ENCODE results near the gene RAB1A.

Gene RAB1A

DNA sequence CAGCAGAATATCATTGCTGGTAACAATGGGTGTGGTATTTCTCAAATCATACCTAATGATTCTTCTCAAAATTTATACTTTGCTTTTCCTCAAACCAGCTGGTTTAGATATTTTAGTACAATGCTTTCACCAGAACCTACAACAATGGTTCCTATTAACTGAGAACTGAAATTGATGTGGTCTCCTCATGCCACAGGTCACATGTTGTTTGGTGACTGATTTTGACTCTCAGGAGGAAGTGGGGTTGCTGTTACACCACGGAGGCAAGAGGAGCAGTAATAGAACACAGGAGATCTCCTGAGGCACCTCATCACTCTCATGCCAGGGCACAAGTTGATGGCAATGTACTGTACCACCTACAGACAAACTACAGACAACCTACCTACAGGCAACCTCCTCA is 76.7 kb downstream of the RAB1A start:
- no peak overlapping the region for H3K27ac ChIP-seq (ENCODE audit: low read length)
- no peak for DNase-seq (ENCODE audit: low read depth, low spot score)
- no peaks in the 10 kb centered on the region for H3K9me3 ChIP-seq (ENCODE audit: control insufficient read depth, insufficient read depth, low read length)
- no peaks in the 10 kb centered on the region for H3K36me3 ChIP-seq (ENCODE audit: control insufficient read depth, insufficient read depth, low read length)
- no peak overlapping the region for H3K4me3 ChIP-seq (ENCODE audit: low read length)
- no peaks in the 10 kb centered on the region; the same call in 1 of the 2 replicates for H3K4me1 ChIP-seq (ENCODE audit: control insufficient read depth, insufficient read depth, low read length)
- WGBS (ENCODE audit: insufficient coverage, insufficient read length): no CpG with 5 or more reads among the region's 1 CpG
- no peaks in the 10 kb centered on the region for H3K27me3 ChIP-seq (ENCODE audit: control insufficient read depth, insufficient read depth, low read length)

DNA sequence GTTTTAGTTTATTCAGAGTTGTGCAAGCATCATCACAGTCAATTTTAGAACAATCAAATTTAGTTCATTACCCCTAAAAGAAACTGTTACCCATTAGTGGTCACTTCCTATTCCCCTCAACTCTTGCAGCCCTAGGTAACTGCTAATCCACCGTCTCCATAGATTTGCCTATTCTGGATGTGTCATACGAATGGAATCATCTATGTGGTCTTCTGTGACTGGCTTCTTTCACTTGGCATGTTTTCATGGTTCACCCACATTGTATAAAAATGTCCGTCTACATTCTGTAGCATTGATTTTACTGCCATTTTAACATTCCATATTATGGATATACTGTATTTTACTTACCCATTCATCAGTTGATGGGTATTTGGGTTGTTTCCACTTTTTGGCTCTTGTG is 79.0 kb downstream of the RAB1A start:
- no peaks in the 10 kb centered on the region; the same call in 1 of the 2 replicates for H3K4me1 ChIP-seq (ENCODE audit: control insufficient read depth, insufficient read depth, low read length)
- DNase-seq (ENCODE audit: low read depth, low spot score): no peak
- H3K27ac ChIP-seq (ENCODE audit: low read length): no peak overlapping the region
- H3K4me3 ChIP-seq (ENCODE audit: low read length): no peak overlapping the region
- no peaks in the 10 kb centered on the region for H3K9me3 ChIP-seq (ENCODE audit: control insufficient read depth, insufficient read depth, low read length)
- no peaks in the 10 kb centered on the region for H3K36me3 ChIP-seq (ENCODE audit: control insufficient read depth, insufficient read depth, low read length)
- no peaks in the 10 kb centered on the region for H3K27me3 ChIP-seq (ENCODE audit: control insufficient read depth, insufficient read depth, low read length)
- no CpG with 5 or more reads among the region's 3 CpGs for WGBS (ENCODE audit: insufficient coverage, insufficient read length)

DNA sequence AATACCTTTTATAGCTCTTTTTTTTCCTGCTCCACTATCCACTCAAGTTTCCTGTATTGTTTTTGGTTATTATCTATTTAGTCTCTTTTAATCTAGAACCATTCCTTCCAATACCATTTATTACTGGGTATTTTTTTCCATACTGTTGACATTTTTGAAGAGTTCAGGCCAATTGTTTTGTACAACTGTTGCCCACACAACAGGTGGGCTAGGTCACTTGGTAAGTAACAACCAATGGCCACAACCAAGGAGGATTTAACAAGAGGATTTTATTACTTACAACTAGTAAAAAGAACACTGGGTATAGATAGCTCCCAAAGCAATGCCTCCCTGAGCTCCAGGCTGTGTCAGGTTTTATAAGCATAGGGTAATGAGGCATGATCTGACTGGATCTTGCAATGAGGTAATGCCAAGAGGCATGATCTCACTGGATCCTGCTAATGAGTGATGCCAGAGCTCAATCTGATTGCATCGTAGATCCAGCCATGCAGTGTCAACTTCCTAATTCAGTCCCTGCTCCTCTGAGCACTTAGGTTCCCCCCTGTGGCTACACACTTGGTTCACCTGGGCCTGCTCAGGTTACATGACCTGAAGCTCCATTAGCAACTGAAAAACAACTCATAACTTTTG is 80.8 kb downstream of the RAB1A start:
- no peaks in the 10 kb centered on the region; the same call in 1 of the 2 replicates for H3K4me1 ChIP-seq (ENCODE audit: control insufficient read depth, insufficient read depth, low read length)
- no peaks in the 10 kb centered on the region for H3K9me3 ChIP-seq (ENCODE audit: control insufficient read depth, insufficient read depth, low read length)
- H3K27ac ChIP-seq (ENCODE audit: low read length): no peak overlapping the region
- H3K4me3 ChIP-seq (ENCODE audit: low read length): no peak overlapping the region
- DNase-seq (ENCODE audit: low read depth, low spot score): no peak
- H3K27me3 ChIP-seq (ENCODE audit: control insufficient read depth, insufficient read depth, low read length): no peaks in the 10 kb centered on the region
- WGBS (ENCODE audit: insufficient coverage, insufficient read length): no CpG with 5 or more reads among the region's 1 CpG
- H3K36me3 ChIP-seq (ENCODE audit: control insufficient read depth, insufficient read depth, low read length): no peaks in the 10 kb centered on the region

DNA sequence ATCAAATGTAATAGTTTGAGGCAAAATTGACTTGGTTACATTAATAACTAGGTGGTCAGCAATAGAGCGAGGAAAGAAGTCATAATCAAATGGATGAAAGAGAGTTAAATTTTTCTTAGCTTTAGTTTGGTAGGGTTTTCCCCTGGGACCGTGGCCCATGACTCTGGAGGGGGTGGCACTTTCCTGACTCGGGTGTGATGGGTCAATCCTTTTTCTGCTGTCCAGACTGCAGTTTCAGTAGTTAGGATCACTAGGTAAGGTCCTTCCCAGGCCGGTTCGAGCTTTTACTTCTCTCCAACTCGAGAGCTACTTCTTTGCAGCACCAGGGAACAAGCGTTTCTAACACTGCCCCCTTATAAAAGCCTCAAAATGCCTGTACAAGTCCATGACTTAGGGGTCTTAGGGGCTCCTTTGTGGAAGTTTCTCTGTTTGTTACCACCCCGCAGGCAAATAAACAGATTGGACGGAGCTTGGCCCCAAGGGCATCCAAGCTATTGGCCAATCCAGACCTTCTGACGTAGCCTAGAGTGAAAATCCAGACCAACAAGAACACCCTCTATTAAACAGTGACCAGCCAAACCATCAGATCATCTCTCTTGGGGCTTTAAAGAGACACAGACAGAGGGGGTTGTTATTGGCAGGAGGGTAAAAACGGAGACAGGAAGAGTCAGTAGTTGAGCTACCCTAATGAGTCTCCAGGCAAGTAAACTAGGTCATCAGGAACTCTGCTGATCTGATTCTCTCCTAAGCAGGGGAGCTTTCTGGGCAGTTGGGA is 83.1 kb downstream of the RAB1A start:
- H3K9me3 ChIP-seq (ENCODE audit: control insufficient read depth, insufficient read depth, low read length): no peaks in the 10 kb centered on the region
- DNase-seq (ENCODE audit: low read depth, low spot score): no peak
- H3K4me1 ChIP-seq (ENCODE audit: control insufficient read depth, insufficient read depth, low read length): no peaks in the 10 kb centered on the region; the same call in 1 of the 2 replicates
- no CpG with 5 or more reads among the region's 11 CpGs for WGBS (ENCODE audit: insufficient coverage, insufficient read length)
- H3K36me3 ChIP-seq (ENCODE audit: control insufficient read depth, insufficient read depth, low read length): no peaks in the 10 kb centered on the region
- no peak overlapping the region for H3K27ac ChIP-seq (ENCODE audit: low read length)
- H3K4me3 ChIP-seq (ENCODE audit: low read length): no peak overlapping the region
- H3K27me3 ChIP-seq (ENCODE audit: control insufficient read depth, insufficient read depth, low read length): no peaks in the 10 kb centered on the region

DNA sequence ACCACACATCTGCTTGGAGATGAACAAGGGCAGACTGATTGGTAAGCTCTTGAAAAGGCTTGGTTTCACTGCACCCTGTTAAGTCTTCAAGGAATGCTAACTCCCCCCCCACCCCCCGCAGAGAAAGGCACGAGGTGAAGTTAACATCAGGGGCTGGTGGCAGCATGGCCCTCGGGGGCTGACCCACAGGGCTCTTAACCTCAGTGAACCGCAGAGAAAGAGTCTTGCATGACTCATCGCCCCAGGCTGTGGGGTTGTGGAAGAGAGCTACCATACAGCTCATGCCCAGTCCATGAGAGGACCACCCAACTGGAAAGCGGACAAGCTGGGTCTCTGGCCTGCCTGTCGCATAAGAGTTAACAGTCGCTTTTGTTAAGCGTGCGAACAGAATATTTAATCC is 84.3 kb downstream of the RAB1A start:
- WGBS (ENCODE audit: insufficient coverage, insufficient read length): no CpG with 5 or more reads among the region's 10 CpGs
- DNase-seq (ENCODE audit: low read depth, low spot score): no peak
- Histone ChIP-seq H3K27me3 (ENCODE audit: control insufficient read depth, insufficient read depth, low read length) (no peaks in the 10 kb centered on the region), H3K27ac (ENCODE audit: low read length) (no peak overlapping the region), H3K4me1 (ENCODE audit: control insufficient read depth, insufficient read depth, low read length) (no peaks in the 10 kb centered on the region; the same call in 1 of the 2 replicates), H3K36me3 (ENCODE audit: control insufficient read depth, insufficient read depth, low read length) (no peaks in the 10 kb centered on the region), H3K9me3 (ENCODE audit: control insufficient read depth, insufficient read depth, low read length) (no peaks in the 10 kb centered on the region), H3K4me3 (ENCODE audit: low read length) (no peak overlapping the region)

DNA sequence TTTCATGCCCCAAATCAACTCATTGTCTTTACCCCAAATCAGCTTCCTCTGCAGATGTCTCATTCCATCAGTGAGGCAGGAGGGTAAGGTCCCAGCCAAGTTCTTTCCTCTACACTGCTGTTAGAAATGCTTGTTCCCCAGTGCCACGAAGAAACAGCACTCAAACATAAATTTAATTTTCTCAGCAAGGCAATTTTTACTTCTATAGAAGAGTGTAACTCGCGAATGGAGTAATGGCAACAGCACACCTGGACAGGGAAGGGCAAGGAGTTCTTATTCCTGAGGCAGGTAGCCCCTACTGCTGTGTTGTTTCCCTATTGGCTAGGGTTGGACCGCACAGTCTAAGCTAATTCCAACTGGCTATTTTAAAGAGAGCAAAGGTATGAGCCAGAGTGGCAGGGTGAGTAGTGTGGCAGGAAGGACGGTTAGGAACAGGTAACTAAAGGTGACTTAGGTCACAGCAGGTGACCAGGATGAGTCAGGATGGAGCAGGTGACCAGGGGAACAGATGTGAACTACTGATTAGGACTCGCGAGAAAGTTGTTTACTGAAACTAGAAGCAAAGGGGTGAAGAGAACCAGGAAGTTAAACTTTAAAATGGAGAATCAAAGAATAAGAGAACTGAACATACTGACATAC is 85.7 kb downstream of the RAB1A start:
- no CpG with 5 or more reads among the region's 7 CpGs for WGBS (ENCODE audit: insufficient coverage, insufficient read length)
- H3K9me3 ChIP-seq (ENCODE audit: control insufficient read depth, insufficient read depth, low read length): no peaks in the 10 kb centered on the region
- no peaks in the 10 kb centered on the region for H3K4me1 ChIP-seq (ENCODE audit: control insufficient read depth, insufficient read depth, low read length)
- no peaks in the 10 kb centered on the region for H3K27me3 ChIP-seq (ENCODE audit: control insufficient read depth, insufficient read depth, low read length)
- no peak overlapping the region for H3K4me3 ChIP-seq (ENCODE audit: low read length)
- no peak for DNase-seq (ENCODE audit: low read depth, low spot score)
- H3K27ac ChIP-seq (ENCODE audit: low read length): no peak overlapping the region
- H3K36me3 ChIP-seq (ENCODE audit: control insufficient read depth, insufficient read depth, low read length): no peaks in the 10 kb centered on the region

DNA sequence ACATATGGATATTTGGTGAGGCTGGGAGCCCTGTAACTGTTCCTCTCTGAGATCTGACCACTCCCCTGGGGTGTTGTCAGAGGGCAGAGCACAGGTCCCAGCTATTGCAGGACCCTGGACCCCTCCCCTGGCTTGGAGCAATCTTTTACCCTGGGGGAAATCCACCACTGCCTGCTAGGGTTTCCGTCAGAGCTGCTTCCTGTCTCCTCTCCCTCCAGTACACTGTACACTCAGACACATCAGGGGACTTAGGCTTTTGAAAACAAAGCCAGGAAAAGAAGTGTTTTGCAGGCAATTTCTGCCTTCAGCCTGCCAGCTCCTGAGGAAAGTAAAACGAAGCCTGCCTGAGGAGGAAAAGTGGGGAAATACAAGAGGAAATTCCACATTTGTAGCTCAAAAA is 86.9 kb downstream of the RAB1A start:
- Histone ChIP-seq H3K4me1 (ENCODE audit: control insufficient read depth, insufficient read depth, low read length) (no peaks in the 10 kb centered on the region), H3K27me3 (ENCODE audit: control insufficient read depth, insufficient read depth, low read length) (no peaks in the 10 kb centered on the region), H3K36me3 (ENCODE audit: control insufficient read depth, insufficient read depth, low read length) (no peaks in the 10 kb centered on the region), H3K9me3 (ENCODE audit: control insufficient read depth, insufficient read depth, low read length) (no peaks in the 10 kb centered on the region), H3K4me3 (ENCODE audit: low read length) (no peak overlapping the region), H3K27ac (ENCODE audit: low read length) (no peak overlapping the region)
- no peak for DNase-seq (ENCODE audit: low read depth, low spot score)
- no CpG with 5 or more reads among the region's 2 CpGs for WGBS (ENCODE audit: insufficient coverage, insufficient read length)

DNA sequence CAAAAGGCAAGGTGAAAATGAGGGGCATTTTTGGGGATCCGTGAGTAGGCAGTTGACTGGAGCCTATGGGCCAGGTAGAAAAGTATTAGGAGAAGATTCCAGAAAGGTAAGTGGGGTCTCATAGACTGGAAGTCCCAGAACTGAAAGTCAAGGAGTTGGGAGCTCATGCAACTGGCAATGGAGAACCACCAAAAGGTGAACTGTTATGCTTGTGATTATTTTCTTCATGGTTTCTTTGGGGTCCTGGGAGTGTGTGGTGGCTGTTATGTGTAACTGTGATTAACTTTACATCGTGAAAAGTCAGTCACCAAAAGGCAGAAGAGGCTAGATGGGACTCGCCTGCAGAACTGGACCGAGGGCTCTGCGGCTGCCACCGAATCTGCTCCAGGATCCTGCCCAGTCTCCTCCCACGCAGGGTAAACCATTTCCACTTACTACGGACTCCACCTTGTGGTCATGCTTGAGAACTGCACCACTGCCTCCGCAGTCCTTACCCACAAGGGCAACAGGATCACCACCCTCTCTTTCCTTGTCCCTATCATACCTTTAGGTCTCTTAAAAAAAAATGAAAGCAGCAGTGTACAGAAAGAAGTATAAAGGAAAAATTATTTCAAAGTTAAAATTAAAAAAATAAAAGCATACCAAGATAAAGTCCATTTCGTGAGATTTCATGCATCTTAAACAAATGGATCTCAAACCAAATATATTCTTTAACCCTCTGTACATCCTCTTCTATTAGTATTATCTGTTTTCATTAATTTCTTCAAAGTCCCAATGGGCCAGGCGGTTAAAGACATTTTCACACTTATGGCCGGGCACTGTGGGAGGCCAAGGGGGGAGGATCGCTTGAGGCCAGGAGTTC is 89.3 kb downstream of the RAB1A start:
- WGBS (ENCODE audit: insufficient coverage, insufficient read length): no CpG with 5 or more reads among the region's 13 CpGs

DNA sequence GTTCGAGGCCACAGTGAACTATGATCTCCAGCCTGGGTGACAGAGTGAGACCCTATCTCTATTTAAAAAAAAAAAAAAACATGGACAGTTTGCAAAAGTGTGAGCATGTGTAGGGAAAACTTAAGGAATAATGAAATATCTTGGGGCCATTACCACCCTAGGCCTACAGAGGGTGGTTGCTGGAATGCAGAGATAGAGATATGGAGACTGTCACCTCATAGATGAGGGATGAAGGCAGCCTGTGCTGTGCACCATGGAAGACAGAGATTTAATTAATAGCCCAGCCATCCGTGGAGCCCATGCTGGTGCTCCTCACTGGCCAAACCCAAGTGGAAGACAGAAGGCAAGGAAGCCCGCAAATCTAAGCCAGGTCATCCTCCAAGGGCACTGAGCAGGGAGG is 90.3 kb downstream of the RAB1A start:
- H3K4me3 ChIP-seq (ENCODE audit: low read length): no peak overlapping the region
- no peaks in the 10 kb centered on the region for H3K4me1 ChIP-seq (ENCODE audit: control insufficient read depth, insufficient read depth, low read length)
- H3K36me3 ChIP-seq (ENCODE audit: control insufficient read depth, insufficient read depth, low read length): no peaks in the 10 kb centered on the region
- H3K27ac ChIP-seq (ENCODE audit: low read length): no peak overlapping the region
- DNase-seq (ENCODE audit: low read depth, low spot score): no peak
- H3K9me3 ChIP-seq (ENCODE audit: control insufficient read depth, insufficient read depth, low read length): no peaks in the 10 kb centered on the region
- no CpG with 5 or more reads among the region's 3 CpGs for WGBS (ENCODE audit: insufficient coverage, insufficient read length)
- H3K27me3 ChIP-seq (ENCODE audit: control insufficient read depth, insufficient read depth, low read length): no peaks in the 10 kb centered on the region

More for the DNA sequence above, 89.3 kb downstream of the RAB1A start:
- Histone ChIP-seq H3K4me1 (ENCODE audit: control insufficient read depth, insufficient read depth, low read length) (no peaks in the 10 kb centered on the region), H3K27ac (ENCODE audit: low read length) (no peak overlapping the region), H3K36me3 (ENCODE audit: control insufficient read depth, insufficient read depth, low read length) (no peaks in the 10 kb centered on the region), H3K9me3 (ENCODE audit: control insufficient read depth, insufficient read depth, low read length) (no peaks in the 10 kb centered on the region), H3K4me3 (ENCODE audit: low read length) (no peak overlapping the region), H3K27me3 (ENCODE audit: control insufficient read depth, insufficient read depth, low read length) (no peaks in the 10 kb centered on the region)
- DNase-seq (ENCODE audit: low read depth, low spot score): no peak

DNA sequence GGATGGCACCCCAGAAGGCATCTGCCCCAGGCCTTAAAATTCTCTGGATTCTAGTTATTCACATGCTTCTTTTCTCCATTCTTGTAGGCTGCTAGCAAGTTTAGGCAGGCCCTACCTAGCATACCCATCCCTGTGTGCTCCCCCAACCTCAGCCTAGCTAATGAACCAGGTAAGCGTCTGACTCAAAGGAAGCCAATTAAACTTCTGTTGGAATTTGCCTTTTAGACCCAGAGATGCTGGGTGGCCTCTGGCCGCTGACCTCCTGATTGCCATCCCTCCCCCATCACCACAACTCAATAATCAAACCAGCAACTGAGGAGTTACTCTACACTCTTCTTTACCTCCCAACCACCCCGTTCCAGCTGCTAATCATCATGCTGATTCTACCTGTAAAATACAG is 92.7 kb downstream of the RAB1A start:
- H3K9me3 ChIP-seq (ENCODE audit: control insufficient read depth, insufficient read depth, low read length): no peaks in the 10 kb centered on the region
- H3K27ac ChIP-seq (ENCODE audit: low read length): no peak overlapping the region
- no peaks in the 10 kb centered on the region for H3K27me3 ChIP-seq (ENCODE audit: control insufficient read depth, insufficient read depth, low read length)
- H3K36me3 ChIP-seq (ENCODE audit: control insufficient read depth, insufficient read depth, low read length): no peaks in the 10 kb centered on the region
- no peaks in the 10 kb centered on the region for H3K4me1 ChIP-seq (ENCODE audit: control insufficient read depth, insufficient read depth, low read length)
- no CpG with 5 or more reads among the region's 3 CpGs for WGBS (ENCODE audit: insufficient coverage, insufficient read length)
- DNase-seq (ENCODE audit: low read depth, low spot score): no peak
- no peak overlapping the region for H3K4me3 ChIP-seq (ENCODE audit: low read length)
